ENCODE results near the gene DDX39B. TPM values are rescaled to one million over a fixed set of nuclear protein-coding genes. Genes with fewer than 3 reads are reported as not detected.

The DDX39B gene
- total and polyA plus RNA-seq, 9 of the 15 experiments (the other 6 are each of a cell fraction or from before 2014, with no cell fraction given), result 479 to 869 (median 592) TPM

- TF ChIP-seq CREB5 (CRISPR knock-in tag; IDR thresholded peaks at IDR 0.05) (no peak), DMBX1 (CRISPR knock-in tag; IDR thresholded peaks at IDR 0.05; ENCODE audit: borderline replicate concordance) (peak; percentile 73), HCFC1 (IDR thresholded peaks at IDR 0.05; ENCODE audit: low read depth, low read length) (peak; percentile 63), CBX2 (IDR thresholded peaks at IDR 0.05; ENCODE audit: insufficient read depth, low read length, poor library complexity, severe bottlenecking) (no peak), MTA2 (IDR thresholded peaks at IDR 0.05; ENCODE audit: low read depth) (peak; percentile 34; the same call in 1 of the 2 replicates), RAD51 (IDR thresholded peaks at IDR 0.05; ENCODE audit: borderline replicate concordance, low read depth) (peak; percentile 37; the same call in 1 of the 2 replicates), NR1H2 (CRISPR knock-in tag; IDR thresholded peaks at IDR 0.05) (peak; percentile 94; the same call in 1 of the 2 replicates), GTF2E2 (tag; IDR thresholded peaks at IDR 0.05) (peak; percentile 98), U2AF1 (optimal IDR thresholded peaks at IDR 0.05; ENCODE audit: low read depth, low read length) (no peak), KAT7 (CRISPR knock-in tag; IDR thresholded peaks at IDR 0.05; ENCODE audit: borderline replicate concordance) (peak; percentile 57; the same call in 1 of the 2 replicates), GABPA (tag; conservative IDR thresholded peaks at IDR 0.05; ENCODE audit: low read depth) (peak; percentile 97), ESRRA (IDR thresholded peaks at IDR 0.05; ENCODE audit: borderline replicate concordance, low read depth) (peak; percentile 100), DLX4 (CRISPR knock-in tag; IDR thresholded peaks at IDR 0.05) (no peak), ASH1L (IDR thresholded peaks at IDR 0.05; ENCODE audit: borderline replicate concordance, low read depth, partially characterized antibody) (peak; percentile 66), HNRNPH1 (optimal IDR thresholded peaks at IDR 0.05; ENCODE audit: low read depth, low read length) (no peak), YBX1 (IDR thresholded peaks at IDR 0.05) (no peak), SUPT5H (IDR thresholded peaks at IDR 0.05) (peak; percentile 98), RBM39 (optimal IDR thresholded peaks at IDR 0.05; ENCODE audit: low read depth, low read length) (peak; percentile 99), GATAD2B (IDR thresholded peaks at IDR 0.05; ENCODE audit: borderline replicate concordance) (peak; percentile 79), SNRNP70 (optimal IDR thresholded peaks at IDR 0.05; ENCODE audit: low read depth, low read length) (no peak), RAD21 (CRISPR knock-in tag; conservative IDR thresholded peaks at IDR 0.05 in 1 of 2, IDR thresholded peaks at IDR 0.05 in 1 of 2) (no peak), TAF9B (IDR thresholded peaks at IDR 0.05; ENCODE audit: partially characterized antibody) (peak; percentile 100), TOE1 (IDR thresholded peaks at IDR 0.05; ENCODE audit: borderline replicate concordance) (peak; percentile 94), TOE1 (CRISPR knock-in tag; IDR thresholded peaks at IDR 0.05; ENCODE audit: borderline replicate concordance, low read depth) (peak; percentile 91; the same call in 1 of the 2 replicates), ZEB2 (IDR thresholded peaks at IDR 0.05) (peak; percentile 27; the same call in 1 of the 2 replicates), ZNF830 (CRISPR knock-in tag; IDR thresholded peaks at IDR 0.05) (peak; percentile 90), NFIX (CRISPR knock-in tag; IDR thresholded peaks at IDR 0.05; ENCODE audit: low read depth) (no peak), TAF15 (IDR thresholded peaks at IDR 0.05; ENCODE audit: low read depth, low read length) (no peak), SMARCA5 (IDR thresholded peaks at IDR 0.05) (no peak)
Measured at GRCh38 chr6:31541658-31542521, at the start of gene DDX39B (continued).
